Measurements from ENCODE around the gene GMIP. TPM values are rescaled to one million over a fixed set of nuclear protein-coding genes. Genes with fewer than 3 reads are reported as not detected.

GMIP gene
- total RNA-seq, 1 donor from 2014 or later, result 32.4 TPM

DNA sequence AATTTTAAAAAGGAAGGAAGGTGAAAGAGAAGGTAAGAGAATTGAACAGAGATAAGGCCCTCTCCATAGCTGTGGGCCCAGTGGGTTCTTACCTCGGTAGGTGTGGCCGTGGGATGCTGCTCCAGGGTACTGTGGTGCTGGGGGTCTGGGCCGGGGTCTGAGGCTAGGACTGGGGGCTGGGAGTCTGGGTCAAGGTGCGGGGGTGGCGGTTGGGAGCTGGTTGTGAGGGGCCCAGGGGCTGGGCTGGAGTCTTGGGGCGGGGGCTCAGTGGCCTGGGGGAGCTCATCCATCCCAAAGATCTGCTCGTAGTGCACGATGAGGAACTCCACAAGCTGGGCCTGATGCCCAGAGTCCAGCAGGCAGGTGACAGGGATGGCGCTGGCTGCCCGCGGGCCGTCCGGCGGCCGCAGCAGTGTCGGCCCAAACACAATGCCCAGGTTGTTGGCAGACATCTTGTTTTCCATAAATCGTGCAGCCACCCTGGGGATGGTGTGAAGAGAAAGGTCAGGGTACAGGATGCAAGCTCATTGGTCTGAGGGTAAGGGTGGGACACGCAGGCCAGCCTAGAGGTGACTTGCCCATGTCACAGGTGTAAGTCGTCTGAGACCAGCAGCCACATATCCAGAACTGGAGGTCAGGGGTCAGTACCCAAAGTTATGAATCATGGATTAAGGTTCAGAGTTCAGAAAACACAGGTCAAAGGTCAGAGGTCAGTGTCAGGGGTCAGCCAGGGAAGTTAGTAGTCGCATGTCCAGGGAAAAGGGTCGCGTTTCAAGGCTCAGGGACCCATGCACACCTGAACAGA lies 9.5 kb downstream of the GMIP start:
- Histone ChIP-seq H3K9me3 (ENCODE audit: insufficient read depth, low read depth, low read length) (no peaks in the 10 kb centered on the region), H3K4me1 (ENCODE audit: insufficient read depth, low read length) (peaks cover under 1% of the 10 kb centered on the region), H3K27me3 (ENCODE audit: insufficient read depth, low read length) (no peaks in the 10 kb centered on the region), H3K4me3 (ENCODE audit: insufficient read depth, low read depth, low read length) (no peak overlapping the region), H3K27ac (ENCODE audit: low read depth, low read length) (no peak overlapping the region), H3K79me2 (ENCODE audit: insufficient read depth, low read length) (no peaks in the 10 kb centered on the region), H4K20me1 (ENCODE audit: insufficient read depth, low read length) (peaks cover 6% of the 10 kb centered on the region), H3K4me2 (ENCODE audit: low read length) (no peak overlapping the region), H3K36me3 (ENCODE audit: insufficient read depth, low read length) (peaks cover 8% of the 10 kb centered on the region), H2AFZ (ENCODE audit: low read depth, low read length) (no peak overlapping the region), H3K9ac (ENCODE audit: low read length) (no peak overlapping the region)
- DNase-seq (ENCODE audit: low read depth) (no peak), FAIRE-seq (no peak)
- Mint-ChIP-seq H3K9me3 (ENCODE audit: unreplicated experiment) (no peaks in the 10 kb centered on the region), H3K4me1 (ENCODE audit: low read depth, unreplicated experiment) (no peaks in the 10 kb centered on the region), H3K27me3 (ENCODE audit: low read depth, unreplicated experiment) (no peaks in the 10 kb centered on the region), H3K27ac (ENCODE audit: unreplicated experiment) (no peak overlapping the region), H3K36me3 (ENCODE audit: low read depth, unreplicated experiment) (peaks cover 38% of the 10 kb centered on the region), H3K4me3 (ENCODE audit: unreplicated experiment) (no peak overlapping the region)
- TF ChIP-seq EZH2 (IDR thresholded peaks at IDR 0.05; ENCODE audit: insufficient read depth, low read length), result no peak
- TF ChIP-seq, protein P1, sequence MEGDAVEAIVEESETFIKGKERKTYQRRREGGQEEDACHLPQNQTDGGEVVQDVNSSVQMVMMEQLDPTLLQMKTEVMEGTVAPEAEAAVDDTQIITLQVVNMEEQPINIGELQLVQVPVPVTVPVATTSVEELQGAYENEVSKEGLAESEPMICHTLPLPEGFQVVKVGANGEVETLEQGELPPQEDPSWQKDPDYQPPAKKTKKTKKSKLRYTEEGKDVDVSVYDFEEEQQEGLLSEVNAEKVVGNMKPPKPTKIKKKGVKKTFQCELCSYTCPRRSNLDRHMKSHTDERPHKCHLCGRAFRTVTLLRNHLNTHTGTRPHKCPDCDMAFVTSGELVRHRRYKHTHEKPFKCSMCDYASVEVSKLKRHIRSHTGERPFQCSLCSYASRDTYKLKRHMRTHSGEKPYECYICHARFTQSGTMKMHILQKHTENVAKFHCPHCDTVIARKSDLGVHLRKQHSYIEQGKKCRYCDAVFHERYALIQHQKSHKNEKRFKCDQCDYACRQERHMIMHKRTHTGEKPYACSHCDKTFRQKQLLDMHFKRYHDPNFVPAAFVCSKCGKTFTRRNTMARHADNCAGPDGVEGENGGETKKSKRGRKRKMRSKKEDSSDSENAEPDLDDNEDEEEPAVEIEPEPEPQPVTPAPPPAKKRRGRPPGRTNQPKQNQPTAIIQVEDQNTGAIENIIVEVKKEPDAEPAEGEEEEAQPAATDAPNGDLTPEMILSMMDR (IDR thresholded peaks at IDR 0.05; ENCODE audit: insufficient read depth, low read depth, low read length), result no peak

DNA sequence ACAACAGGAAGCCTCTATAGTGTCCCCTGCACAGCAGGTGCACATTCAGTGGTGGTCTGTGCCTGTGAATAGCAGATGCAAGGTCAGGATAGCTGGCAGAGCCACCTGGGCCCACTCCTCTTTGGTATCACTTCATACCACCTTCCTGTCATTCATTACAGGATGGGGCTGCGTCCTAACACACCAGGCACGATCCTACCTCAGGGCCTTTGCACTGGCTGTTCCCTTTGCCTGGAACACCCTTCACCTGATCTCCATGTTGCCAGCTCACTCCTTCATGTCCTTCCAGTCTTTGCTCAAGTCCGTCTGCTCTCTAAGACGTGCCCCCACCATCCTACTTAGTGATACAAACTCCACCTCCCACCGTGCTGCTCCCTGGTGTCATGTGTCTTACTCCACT lies 10.8 kb downstream of the GMIP start:
- no peak for FAIRE-seq
- Mint-ChIP-seq H3K4me3 (ENCODE audit: unreplicated experiment) (no peak overlapping the region), H3K9me3 (ENCODE audit: unreplicated experiment) (no peaks in the 10 kb centered on the region), H3K4me1 (ENCODE audit: low read depth, unreplicated experiment) (no peaks in the 10 kb centered on the region), H3K27ac (ENCODE audit: unreplicated experiment) (no peak overlapping the region), H3K27me3 (ENCODE audit: low read depth, unreplicated experiment) (no peaks in the 10 kb centered on the region), H3K36me3 (ENCODE audit: low read depth, unreplicated experiment) (peaks cover 34% of the 10 kb centered on the region)
- Histone ChIP-seq H3K36me3 (ENCODE audit: insufficient read depth, low read length) (peaks cover 8% of the 10 kb centered on the region), H3K4me2 (ENCODE audit: low read length) (no peak overlapping the region), H2AFZ (ENCODE audit: low read depth, low read length) (no peak overlapping the region), H3K79me2 (ENCODE audit: insufficient read depth, low read length) (no peaks in the 10 kb centered on the region), H3K27ac (ENCODE audit: low read depth, low read length) (no peak overlapping the region), H3K9me3 (ENCODE audit: insufficient read depth, low read depth, low read length) (no peaks in the 10 kb centered on the region), H3K9ac (ENCODE audit: low read length) (no peak overlapping the region), H3K4me3 (ENCODE audit: insufficient read depth, low read depth, low read length) (no peak overlapping the region), H3K27me3 (ENCODE audit: insufficient read depth, low read length) (no peaks in the 10 kb centered on the region), H3K4me1 (ENCODE audit: insufficient read depth, low read length) (peaks cover 11% of the 10 kb centered on the region), H4K20me1 (ENCODE audit: insufficient read depth, low read length) (peaks cover 6% of the 10 kb centered on the region)
- no peak for TF ChIP-seq EZH2 (IDR thresholded peaks at IDR 0.05; ENCODE audit: insufficient read depth, low read length)
- TF ChIP-seq, protein P1 (IDR thresholded peaks at IDR 0.05; ENCODE audit: insufficient read depth, low read depth, low read length), result no peak
- DNase-seq (ENCODE audit: low read depth), result no peak

DNA sequence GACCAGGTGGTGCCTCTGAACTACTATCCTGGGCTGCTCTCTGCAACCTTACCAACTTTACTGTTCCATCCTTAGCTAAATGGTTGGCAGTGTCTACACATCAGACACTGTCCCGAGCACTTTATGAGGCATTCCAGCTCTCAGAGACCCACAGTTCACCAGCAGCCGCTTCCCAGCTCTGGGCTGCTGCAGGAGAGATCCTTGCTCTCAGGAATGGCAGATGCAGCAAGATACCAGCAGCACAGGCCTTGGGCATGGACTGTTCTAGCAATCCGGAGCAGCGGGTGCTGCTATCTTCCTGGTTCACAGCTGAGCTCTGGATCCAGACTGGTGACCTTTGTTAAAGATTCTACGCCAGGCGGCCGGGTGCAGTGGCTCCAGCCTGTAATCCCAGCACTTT lies 12.1 kb downstream of the GMIP start:
- Histone ChIP-seq H3K4me1 (ENCODE audit: insufficient read depth, low read length) (peaks cover 12% of the 10 kb centered on the region), H3K4me2 (ENCODE audit: low read length) (no peak overlapping the region), H3K9ac (ENCODE audit: low read length) (no peak overlapping the region), H4K20me1 (ENCODE audit: insufficient read depth, low read length) (peaks cover 6% of the 10 kb centered on the region), H3K4me3 (ENCODE audit: insufficient read depth, low read depth, low read length) (no peak overlapping the region), H3K79me2 (ENCODE audit: insufficient read depth, low read length) (no peaks in the 10 kb centered on the region), H3K9me3 (ENCODE audit: insufficient read depth, low read depth, low read length) (no peaks in the 10 kb centered on the region), H3K27ac (ENCODE audit: low read depth, low read length) (no peak overlapping the region), H2AFZ (ENCODE audit: low read depth, low read length) (no peak overlapping the region), H3K27me3 (ENCODE audit: insufficient read depth, low read length) (no peaks in the 10 kb centered on the region), H3K36me3 (ENCODE audit: insufficient read depth, low read length) (peaks cover 8% of the 10 kb centered on the region)
- FAIRE-seq, result no peak
- Mint-ChIP-seq H3K9me3 (ENCODE audit: unreplicated experiment) (no peaks in the 10 kb centered on the region), H3K27me3 (ENCODE audit: low read depth, unreplicated experiment) (no peaks in the 10 kb centered on the region), H3K36me3 (ENCODE audit: low read depth, unreplicated experiment) (peaks cover 34% of the 10 kb centered on the region), H3K27ac (ENCODE audit: unreplicated experiment) (no peak overlapping the region), H3K4me3 (ENCODE audit: unreplicated experiment) (no peak overlapping the region), H3K4me1 (ENCODE audit: low read depth, unreplicated experiment) (no peaks in the 10 kb centered on the region)
- DNase-seq (ENCODE audit: low read depth), result no peak
- TF ChIP-seq, protein P1 (IDR thresholded peaks at IDR 0.05; ENCODE audit: insufficient read depth, low read depth, low read length), result no peak
- no peak for TF ChIP-seq EZH2 (IDR thresholded peaks at IDR 0.05; ENCODE audit: insufficient read depth, low read length)

Data from astrocyte (in vitro differentiated cells and primary cell).